HFFc6 (cell line): Measurements from ENCODE around the gene IKBKG. TPM values are rescaled to one million over a fixed set of nuclear protein-coding genes. Genes with fewer than 3 reads are reported as not detected.

Experiments
- DNase-seq: peaks from one replicate; pipeline ENCODE4 v3.0.0-alpha.2; 2018
- H3K27ac Mint-ChIP-seq: 2 replicates; pipeline ENCODE4 v1.8.0; 2020; ENCODE audit warnings: mild to moderate bottlenecking, mixed read lengths
- H3K27me3 Mint-ChIP-seq: 2 replicates; pipeline ENCODE4 v1.8.0; 2021; ENCODE audit warnings: mild to moderate bottlenecking, moderate library complexity, mixed read lengths; ENCODE audit not compliant: insufficient read depth
- H3K36me3 Mint-ChIP-seq: 2 replicates; pipeline ENCODE4 v1.8.0; 2021; ENCODE audit warnings: low read depth, mixed read lengths
- H3K4me1 Mint-ChIP-seq: 2 replicates; pipeline ENCODE4 v1.8.0; 2020; ENCODE audit warnings: low read depth, mixed read lengths
- H3K4me3 Mint-ChIP-seq: 2 replicates; pipeline ENCODE4 v1.8.0; 2020; ENCODE audit warnings: mild to moderate bottlenecking, moderate library complexity, mixed read lengths
- H3K9me3 Mint-ChIP-seq: 2 replicates; pipeline ENCODE4 v1.8.0; 2020; ENCODE audit warnings: mild to moderate bottlenecking, mixed read lengths
- CTCF ChIP-seq: fragments of 200-600 bp; sonication (generic); IDR thresholded peaks from 2 replicates; pipeline ENCODE4 v1.5.0; 2021; ENCODE audit warnings: antibody characterized with exemption, mild to moderate bottlenecking
- total RNA-seq, 6 experiments: library from RNA; stranded (reverse); fragmentation: NEBNext Ultra II Directional; extraction: Animal tissue kit (Norgen Biotek cat#: 25700); gene quantifications; 2 replicates in 1 of 6; 3 replicates in 5 of 6; pipeline ENCODE4 v1.2.3, GENCODE V29; 2021

The IKBKG gene
- total RNA-seq, 6 experiments from 2014 or later: 32.5 to 38.9 (median 37.5) TPM

GRCh38 chrX:154598656-154599055, 51.2 kb downstream of the IKBKG start:
- H3K9me3 Mint-ChIP-seq: no peaks in the 10 kb centered on the region
- no peak for TF ChIP-seq CTCF
- H3K36me3 Mint-ChIP-seq: no peaks in the 10 kb centered on the region
- no peak for DNase-seq
- H3K27me3 Mint-ChIP-seq: peaks cover 16% of the 10 kb centered on the region
- H3K4me3 Mint-ChIP-seq: no peak overlapping the region
- peaks cover 34% of the 10 kb centered on the region for H3K4me1 Mint-ChIP-seq
- H3K27ac Mint-ChIP-seq: no peak overlapping the region

GRCh38 chrX:154599531-154599930, 52.1 kb downstream of the IKBKG start:
- H3K36me3 Mint-ChIP-seq: no peaks in the 10 kb centered on the region
- peaks cover 42% of the 10 kb centered on the region for H3K4me1 Mint-ChIP-seq
- peaks cover 8% of the 10 kb centered on the region for H3K27me3 Mint-ChIP-seq
- DNase-seq: no peak
- no peak for TF ChIP-seq CTCF
- no peak overlapping the region for H3K27ac Mint-ChIP-seq
- H3K4me3 Mint-ChIP-seq: no peak overlapping the region
- no peaks in the 10 kb centered on the region for H3K9me3 Mint-ChIP-seq

GRCh38 chrX:154600759-154601374, 53.4 kb downstream of the IKBKG start:
- DNase-seq: peak; percentile 16
- peak overlapping the region; percentile 48 for H3K27ac Mint-ChIP-seq

GRCh38 chrX:154602226-154602625, 54.8 kb downstream of the IKBKG start:
- Mint-ChIP-seq H3K9me3 (no peaks in the 10 kb centered on the region), H3K4me1 (peaks cover 37% of the 10 kb centered on the region), H3K27me3 (peaks cover 10% of the 10 kb centered on the region), H3K4me3 (no peak overlapping the region), H3K27ac (no peak overlapping the region), H3K36me3 (0 out of 2 replicates have a peak, but pooled peaks cover 4% of the 10 kb centered on the region)
- no peak for DNase-seq
- TF ChIP-seq CTCF: no peak

More at GRCh38 chrX:154600759-154601374, 53.4 kb downstream of the IKBKG start:
- H3K27me3 Mint-ChIP-seq: peaks cover 4% of the 10 kb centered on the region
- H3K9me3 Mint-ChIP-seq: no peaks in the 10 kb centered on the region
- H3K4me3 Mint-ChIP-seq: no peak overlapping the region
- peaks cover 42% of the 10 kb centered on the region for H3K4me1 Mint-ChIP-seq
- TF ChIP-seq CTCF: no peak
- no peaks in the 10 kb centered on the region for H3K36me3 Mint-ChIP-seq

GRCh38 chrX:154602766-154603437, 55.5 kb downstream of the IKBKG start:
- no peak for DNase-seq
- Mint-ChIP-seq H3K36me3 (0 out of 2 replicates have a peak, but pooled peaks cover 4% of the 10 kb centered on the region), H3K4me3 (no peak overlapping the region), H3K27me3 (peaks cover 10% of the 10 kb centered on the region), H3K4me1 (peaks cover 37% of the 10 kb centered on the region), H3K27ac (no peak overlapping the region), H3K9me3 (no peaks in the 10 kb centered on the region)
- TF ChIP-seq CTCF: no peak
